ENCODE results near the gene LRP2BP. TPM values are rescaled to one million over a fixed set of nuclear protein-coding genes. Genes with fewer than 3 reads are reported as not detected.

LRP2BP gene
- total and polyA plus RNA-seq, 2 experiments from 2014 or later = 0.28 to 1.7 TPM

- Mint-ChIP-seq H3K4me3 (no peak overlapping the region), H3K36me3 (ENCODE audit: low read depth) (peaks cover 11% of the 10 kb centered on the region), H3K9me3 (peaks cover 5% of the 10 kb centered on the region; the same call in 1 of the 3 replicates), H3K27me3 (ENCODE audit: insufficient read depth, low read depth, poor library complexity) (no peaks in the 10 kb centered on the region), H3K27ac (no peak overlapping the region), H3K4me1 (no peaks in the 10 kb centered on the region)
- Histone ChIP-seq H3F3A (replicated peaks; ENCODE audit: low read depth) (no peaks in the 10 kb centered on the region), H3K36me3 (ENCODE audit: insufficient read depth) (no peaks in the 10 kb centered on the region; the same call in 1 of the 2 replicates), H3K79me2 (replicated peaks; ENCODE audit: insufficient read depth) (no peaks in the 10 kb centered on the region), H4K20me1 (replicated peaks; ENCODE audit: insufficient read depth) (no peaks in the 10 kb centered on the region), H3K27ac (ENCODE audit: low read depth) (no peak overlapping the region), H3K9me2 (ENCODE audit: insufficient read depth) (no peaks in the 10 kb centered on the region), H2AFZ (no peak overlapping the region), H3K4me1 (ENCODE audit: insufficient read depth) (no peaks in the 10 kb centered on the region), H3K4me3 (no peak overlapping the region), H3K4me2 (no peak overlapping the region), H3K27me3 (ENCODE audit: insufficient read depth) (no peaks in the 10 kb centered on the region)
- TF ChIP-seq POLR2AphosphoS5 (IDR thresholded peaks at IDR 0.05; ENCODE audit: low read depth) (no peak), EZH2phosphoT487 (IDR thresholded peaks at IDR 0.05; ENCODE audit: unreplicated experiment) (no peak), CTCF (conservative IDR thresholded peaks at IDR 0.05; ENCODE audit: low read depth in 2 of 2) (no peak), STAT1 (IDR thresholded peaks at IDR 0.05; ENCODE audit: unreplicated experiment) (no peak), JUNB (IDR thresholded peaks at IDR 0.05; ENCODE audit: unreplicated experiment) (no peak), EZH2 (IDR thresholded peaks at IDR 0.05; ENCODE audit: low read depth, unreplicated experiment) (no peak), ZNF331 (CRISPR knock-in tag; IDR thresholded peaks at IDR 0.05; ENCODE audit: low read depth) (no peak), ZNF114 (CRISPR knock-in tag; IDR thresholded peaks at IDR 0.05) (no peak), NANOG (IDR thresholded peaks at IDR 0.05; ENCODE audit: borderline replicate concordance) (no peak), ETS1 (IDR thresholded peaks at IDR 0.05) (no peak), CREB1 (CRISPR knock-in tag; IDR thresholded peaks at IDR 0.05; ENCODE audit: low read depth) (no peak), REST (IDR thresholded peaks at IDR 0.05; ENCODE audit: unreplicated experiment) (no peak)
- TF ChIP-seq, protein P1, sequence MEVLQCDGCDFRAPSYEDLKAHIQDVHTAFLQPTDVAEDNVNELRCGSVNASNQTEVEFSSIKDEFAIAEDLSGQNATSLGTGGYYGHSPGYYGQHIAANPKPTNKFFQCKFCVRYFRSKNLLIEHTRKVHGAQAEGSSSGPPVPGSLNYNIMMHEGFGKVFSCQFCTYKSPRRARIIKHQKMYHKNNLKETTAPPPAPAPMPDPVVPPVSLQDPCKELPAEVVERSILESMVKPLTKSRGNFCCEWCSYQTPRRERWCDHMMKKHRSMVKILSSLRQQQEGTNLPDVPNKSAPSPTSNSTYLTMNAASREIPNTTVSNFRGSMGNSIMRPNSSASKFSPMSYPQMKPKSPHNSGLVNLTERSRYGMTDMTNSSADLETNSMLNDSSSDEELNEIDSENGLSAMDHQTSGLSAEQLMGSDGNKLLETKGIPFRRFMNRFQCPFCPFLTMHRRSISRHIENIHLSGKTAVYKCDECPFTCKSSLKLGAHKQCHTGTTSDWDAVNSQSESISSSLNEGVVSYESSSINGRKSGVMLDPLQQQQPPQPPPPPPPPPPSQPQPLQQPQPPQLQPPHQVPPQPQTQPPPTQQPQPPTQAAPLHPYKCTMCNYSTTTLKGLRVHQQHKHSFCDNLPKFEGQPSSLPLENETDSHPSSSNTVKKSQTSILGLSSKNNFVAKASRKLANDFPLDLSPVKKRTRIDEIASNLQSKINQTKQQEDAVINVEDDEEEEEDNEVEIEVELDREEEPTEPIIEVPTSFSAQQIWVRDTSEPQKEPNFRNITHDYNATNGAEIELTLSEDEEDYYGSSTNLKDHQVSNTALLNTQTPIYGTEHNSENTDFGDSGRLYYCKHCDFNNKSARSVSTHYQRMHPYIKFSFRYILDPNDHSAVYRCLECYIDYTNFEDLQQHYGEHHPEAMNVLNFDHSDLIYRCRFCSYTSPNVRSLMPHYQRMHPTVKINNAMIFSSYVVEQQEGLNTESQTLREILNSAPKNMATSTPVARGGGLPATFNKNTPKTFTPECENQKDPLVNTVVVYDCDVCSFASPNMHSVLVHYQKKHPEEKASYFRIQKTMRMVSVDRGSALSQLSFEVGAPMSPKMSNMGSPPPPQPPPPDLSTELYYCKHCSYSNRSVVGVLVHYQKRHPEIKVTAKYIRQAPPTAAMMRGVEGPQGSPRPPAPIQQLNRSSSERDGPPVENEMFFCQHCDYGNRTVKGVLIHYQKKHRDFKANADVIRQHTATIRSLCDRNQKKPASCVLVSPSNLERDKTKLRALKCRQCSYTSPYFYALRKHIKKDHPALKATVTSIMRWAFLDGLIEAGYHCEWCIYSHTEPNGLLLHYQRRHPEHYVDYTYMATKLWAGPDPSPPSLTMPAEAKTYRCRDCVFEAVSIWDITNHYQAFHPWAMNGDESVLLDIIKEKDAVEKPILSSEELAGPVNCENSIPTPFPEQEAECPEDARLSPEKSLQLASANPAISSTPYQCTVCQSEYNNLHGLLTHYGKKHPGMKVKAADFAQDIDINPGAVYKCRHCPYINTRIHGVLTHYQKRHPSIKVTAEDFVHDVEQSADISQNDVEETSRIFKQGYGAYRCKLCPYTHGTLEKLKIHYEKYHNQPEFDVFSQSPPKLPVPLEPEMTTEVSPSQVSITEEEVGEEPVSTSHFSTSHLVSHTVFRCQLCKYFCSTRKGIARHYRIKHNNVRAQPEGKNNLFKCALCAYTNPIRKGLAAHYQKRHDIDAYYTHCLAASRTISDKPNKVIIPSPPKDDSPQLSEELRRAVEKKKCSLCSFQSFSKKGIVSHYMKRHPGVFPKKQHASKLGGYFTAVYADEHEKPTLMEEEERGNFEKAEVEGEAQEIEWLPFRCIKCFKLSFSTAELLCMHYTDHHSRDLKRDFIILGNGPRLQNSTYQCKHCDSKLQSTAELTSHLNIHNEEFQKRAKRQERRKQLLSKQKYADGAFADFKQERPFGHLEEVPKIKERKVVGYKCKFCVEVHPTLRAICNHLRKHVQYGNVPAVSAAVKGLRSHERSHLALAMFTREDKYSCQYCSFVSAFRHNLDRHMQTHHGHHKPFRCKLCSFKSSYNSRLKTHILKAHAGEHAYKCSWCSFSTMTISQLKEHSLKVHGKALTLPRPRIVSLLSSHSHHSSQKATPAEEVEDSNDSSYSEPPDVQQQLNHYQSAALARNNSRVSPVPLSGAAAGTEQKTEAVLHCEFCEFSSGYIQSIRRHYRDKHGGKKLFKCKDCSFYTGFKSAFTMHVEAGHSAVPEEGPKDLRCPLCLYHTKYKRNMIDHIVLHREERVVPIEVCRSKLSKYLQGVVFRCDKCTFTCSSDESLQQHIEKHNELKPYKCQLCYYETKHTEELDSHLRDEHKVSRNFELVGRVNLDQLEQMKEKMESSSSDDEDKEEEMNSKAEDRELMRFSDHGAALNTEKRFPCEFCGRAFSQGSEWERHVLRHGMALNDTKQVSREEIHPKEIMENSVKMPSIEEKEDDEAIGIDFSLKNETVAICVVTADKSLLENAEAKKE (CRISPR knock-in tag; IDR thresholded peaks at IDR 0.05) = no peak
- no peak for ATAC-seq
- DNase-seq (ENCODE audit: low spot score) = no peak
Observed at GRCh38 chr4:185412412-185412811, 16.7 kb upstream of the LRP2BP start.
